HepG2 (cell line): ENCODE measurements around the gene VIM. TPM values are rescaled to one million over a fixed set of nuclear protein-coding genes. Genes with fewer than 3 reads are reported as not detected.

Experiments
- AGO2 ChIP-seq: fragments of 200-400 bp; formaldehyde crosslinking; optimal IDR thresholded peaks from 2 replicates; pipeline ENCODE3; 2017; ENCODE audit warnings: mild to moderate bottlenecking, low read depth, low read length, moderate library complexity
- CSRNP1 ChIP-seq: sonication (generic); formaldehyde crosslinking; IDR thresholded peaks from 2 replicates; pipeline ENCODE4 v1.8.1; 2023; ENCODE audit warnings: mild to moderate bottlenecking, missing genetic modification reagents
- FOXA1 ChIP-seq, 2 experiments: fragments of 450-650 bp in 1 of 2; sonication (generic) in 1 of 2; formaldehyde crosslinking in 1 of 2; IDR thresholded peaks; 2 replicates each; pipeline versions ENCODE4 v1.4.0 to v1.6.1; 2016 to 2020; ENCODE audit warnings: missing genetic modification reagents in 1 of 2
- HMGXB4 ChIP-seq, 2 experiments: sonication (generic) in 1 of 2; formaldehyde crosslinking in 1 of 2; IDR thresholded peaks; 2 replicates each; pipeline versions ENCODE4 v1.4.0 to v1.6.1; 2018 to 2020; ENCODE audit warnings: missing genetic modification reagents in 2 of 2, borderline replicate concordance in 1 of 2, low read depth in 1 of 2, mild to moderate bottlenecking in 1 of 2, missing biosample characterization in 1 of 2
- HNRNPH1 ChIP-seq: fragments of 200-400 bp; formaldehyde crosslinking; optimal IDR thresholded peaks from 2 replicates; pipeline ENCODE3; 2017; ENCODE audit warnings: mild to moderate bottlenecking, low read depth, low read length
- MAX ChIP-seq: IDR thresholded peaks from 2 replicates; pipeline ENCODE4 v1.6.1; 2012; ENCODE audit warnings: inconsistent platforms
- NONO ChIP-seq, 2 experiments: fragments of 450-650 bp in 1 of 2; sonication (generic) in 1 of 2; formaldehyde crosslinking in 1 of 2; IDR thresholded peaks in 1 of 2; conservative IDR thresholded peaks in 1 of 2; 2 replicates each; pipeline versions ENCODE4 v1.6.1 to v1.8.0; 2017 to 2022; ENCODE audit warnings: mild to moderate bottlenecking in 1 of 2, missing genetic modification reagents in 1 of 2, moderate library complexity in 1 of 2
- NR3C1 ChIP-seq: sonication (generic); formaldehyde crosslinking; IDR thresholded peaks from 2 replicates; pipeline ENCODE4 v1.4.0; 2020; ENCODE audit warnings: missing genetic modification reagents
- SCMH1 ChIP-seq: sonication (generic); formaldehyde crosslinking; IDR thresholded peaks from 2 replicates; pipeline ENCODE4 v1.9.0; 2021; ENCODE audit warnings: missing genetic modification reagents, mild to moderate bottlenecking, borderline replicate concordance
- YEATS2 ChIP-seq: sonication (generic); formaldehyde crosslinking; IDR thresholded peaks from 2 replicates; pipeline ENCODE4 v1.4.0; 2020; ENCODE audit warnings: missing genetic modification reagents, borderline replicate concordance
- ZKSCAN5 ChIP-seq: sonication (generic); formaldehyde crosslinking; IDR thresholded peaks from 2 replicates; pipeline ENCODE4 v1.5.1; 2020; ENCODE audit warnings: mild to moderate bottlenecking, missing genetic modification reagents
- ZNF234 ChIP-seq: sonication (generic); formaldehyde crosslinking; conservative IDR thresholded peaks from 2 replicates; pipeline ENCODE4 v1.5.1; 2020; ENCODE audit warnings: mild to moderate bottlenecking, missing genetic modification reagents
- ZNF44 ChIP-seq: sonication (generic); formaldehyde crosslinking; IDR thresholded peaks from 2 replicates; pipeline ENCODE4 v1.5.1; 2020; ENCODE audit warnings: mild to moderate bottlenecking, missing genetic modification reagents
- ZNF552 ChIP-seq: sonication (generic); formaldehyde crosslinking; IDR thresholded peaks from 2 replicates; pipeline ENCODE4 v1.9.0; 2022; ENCODE audit warnings: missing genetic modification reagents, mild to moderate bottlenecking, borderline replicate concordance
- ZNF589 ChIP-seq: sonication (generic); formaldehyde crosslinking; conservative IDR thresholded peaks from 2 replicates; pipeline ENCODE4 v1.8.0; 2022; ENCODE audit warnings: mild to moderate bottlenecking, moderate library complexity, missing genetic modification reagents
- ZNF781 ChIP-seq: sonication (generic); formaldehyde crosslinking; IDR thresholded peaks from 2 replicates; pipeline ENCODE4 v1.5.1; 2020; ENCODE audit warnings: borderline replicate concordance, mild to moderate bottlenecking, missing genetic modification reagents; ENCODE audit errors: not compliant biosample characterization
- polyA plus RNA-seq, 8 experiments: library from polyadenylated mRNA; depleted of rRNA in 3 of 8; stranded (reverse) in 7 of 8; unstranded in 1 of 8; fragments of >200 nt; fragmentation: Illumina TruSeq in 4 of 8; extraction: Trizol in 4 of 8; gene quantifications; 2 replicates each; pipeline versions ENCODE4 v1.2.1 to v1.2.3, GENCODE V29; 2011 to 2016; ENCODE audit warnings: low read depth in 4 of 8, missing spikeins in 1 of 8, mixed read lengths in 1 of 8; ENCODE audit not compliant: insufficient read depth in 1 of 8
- total RNA-seq, 5 experiments: library from RNA; depleted of rRNA; stranded (reverse); fragments of >200 nt; fragmentation: Illumina TruSeq; extraction: Trizol; gene quantifications; 2 replicates each; pipeline ENCODE4 v1.2.3, GENCODE V29; 2016; ENCODE audit warnings: low read depth in 1 of 5
- TF ChIP-seq, protein P1 (sequence below): sonication (generic); formaldehyde crosslinking; IDR thresholded peaks from 2 replicates; pipeline ENCODE4 v1.5.0; 2020; ENCODE audit warnings: missing genetic modification reagents, mild to moderate bottlenecking, borderline replicate concordance
- TF ChIP-seq, protein P2 (sequence below): sonication (generic); formaldehyde crosslinking; IDR thresholded peaks from 2 replicates; pipeline ENCODE4 v1.4.0; 2020; ENCODE audit warnings: missing genetic modification reagents
- TF ChIP-seq, protein P3 (sequence below): sonication (generic); formaldehyde crosslinking; IDR thresholded peaks from 2 replicates; pipeline ENCODE4 v1.5.1; 2020; ENCODE audit warnings: missing genetic modification reagents, mild to moderate bottlenecking, borderline replicate concordance

Gene VIM
- total and polyA plus RNA-seq, 2 of the 13 experiments (the other 11 are each of a cell fraction or from before 2014, with no cell fraction given), result not detected

DNA sequence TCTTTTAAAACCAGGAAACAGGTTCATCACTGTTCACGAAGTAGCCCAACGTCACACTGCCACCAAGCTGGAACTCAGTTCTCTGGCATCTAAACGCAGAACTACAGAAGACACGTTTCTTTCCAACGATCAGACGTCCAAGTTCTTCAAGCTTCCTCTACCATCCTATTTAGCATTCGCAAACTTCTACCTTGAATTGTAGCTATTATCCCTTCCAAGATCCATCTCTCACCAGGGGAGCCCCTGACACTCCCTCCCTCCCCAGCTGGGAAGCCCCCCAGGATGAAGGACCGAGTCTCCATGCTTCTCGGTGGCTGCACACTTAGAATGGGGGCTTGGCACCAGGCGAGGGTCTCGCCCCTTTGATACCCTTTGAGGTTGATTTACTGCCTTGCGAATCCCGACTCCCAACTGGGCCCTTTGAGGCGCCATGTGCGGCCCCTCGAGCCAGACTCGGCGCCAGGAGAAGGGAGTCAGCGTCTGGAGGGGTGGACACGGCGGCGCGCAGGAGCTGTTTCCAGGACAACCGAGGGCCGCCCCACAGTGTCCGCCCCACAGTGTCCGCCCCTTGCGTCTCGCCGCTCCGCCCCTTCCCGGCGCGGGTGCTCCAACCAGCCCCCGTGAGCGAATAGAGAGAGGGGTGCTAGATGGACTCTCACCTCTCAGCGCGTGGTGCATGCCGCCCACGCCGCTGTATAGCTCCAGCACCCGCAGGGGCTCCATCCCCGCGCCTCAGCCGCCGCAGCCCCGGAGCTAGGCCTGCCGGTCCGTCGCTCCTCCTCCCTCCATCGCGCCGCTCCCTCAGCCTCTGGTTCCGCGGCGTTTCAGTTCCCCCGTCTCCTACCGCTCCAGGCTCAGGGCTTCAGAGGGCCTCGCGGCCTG is 26.9 kb upstream of the VIM start, which contains the start of gene TRDMT1 (continued):
- TF ChIP-seq, protein P1, sequence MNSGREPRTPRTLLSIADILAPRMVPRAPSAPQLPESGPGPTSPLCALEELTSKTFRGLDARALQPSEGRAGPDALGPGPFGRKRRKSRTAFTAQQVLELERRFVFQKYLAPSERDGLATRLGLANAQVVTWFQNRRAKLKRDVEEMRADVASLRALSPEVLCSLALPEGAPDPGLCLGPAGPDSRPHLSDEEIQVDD (CRISPR knock-in tag), result peak; percentile 78; the same call in 1 of the 2 replicates
- no peak for TF ChIP-seq FOXA1 (IDR thresholded peaks at IDR 0.05)
- TF ChIP-seq FOXA1 (CRISPR knock-in tag; IDR thresholded peaks at IDR 0.05), result 0 out of 2 replicates have a peak, but pooled peaks have one; percentile 4
- peak; percentile 72; the same call in 1 of the 2 replicates for TF ChIP-seq SCMH1 (CRISPR knock-in tag)
- TF ChIP-seq, protein P2, sequence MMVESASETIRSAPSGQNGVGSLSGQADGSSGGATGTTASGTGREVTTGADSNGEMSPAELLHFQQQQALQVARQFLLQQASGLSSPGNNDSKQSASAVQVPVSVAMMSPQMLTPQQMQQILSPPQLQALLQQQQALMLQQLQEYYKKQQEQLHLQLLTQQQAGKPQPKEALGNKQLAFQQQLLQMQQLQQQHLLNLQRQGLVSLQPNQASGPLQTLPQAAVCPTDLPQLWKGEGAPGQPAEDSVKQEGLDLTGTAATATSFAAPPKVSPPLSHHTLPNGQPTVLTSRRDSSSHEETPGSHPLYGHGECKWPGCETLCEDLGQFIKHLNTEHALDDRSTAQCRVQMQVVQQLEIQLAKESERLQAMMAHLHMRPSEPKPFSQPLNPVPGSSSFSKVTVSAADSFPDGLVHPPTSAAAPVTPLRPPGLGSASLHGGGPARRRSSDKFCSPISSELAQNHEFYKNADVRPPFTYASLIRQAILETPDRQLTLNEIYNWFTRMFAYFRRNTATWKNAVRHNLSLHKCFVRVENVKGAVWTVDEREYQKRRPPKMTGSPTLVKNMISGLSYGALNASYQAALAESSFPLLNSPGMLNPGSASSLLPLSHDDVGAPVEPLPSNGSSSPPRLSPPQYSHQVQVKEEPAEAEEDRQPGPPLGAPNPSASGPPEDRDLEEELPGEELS (CRISPR knock-in tag), result peak; percentile 40; the same call in 1 of the 2 replicates
- TF ChIP-seq ZNF552, result peak; percentile 93
- no peak for TF ChIP-seq ZKSCAN5 (CRISPR knock-in tag)
- TF ChIP-seq NONO (IDR thresholded peaks at IDR 0.05), result no peak
- TF ChIP-seq NONO (CRISPR knock-in tag; conservative IDR thresholded peaks at IDR 0.05), result peak; percentile 94
- peak; percentile 39; the same call in 1 of the 2 replicates for TF ChIP-seq CSRNP1 (CRISPR knock-in tag)
- 0 out of 2 replicates have a peak, but pooled peaks have one; percentile 67 for TF ChIP-seq ZNF589 (CRISPR knock-in tag)
- TF ChIP-seq, protein P3, sequence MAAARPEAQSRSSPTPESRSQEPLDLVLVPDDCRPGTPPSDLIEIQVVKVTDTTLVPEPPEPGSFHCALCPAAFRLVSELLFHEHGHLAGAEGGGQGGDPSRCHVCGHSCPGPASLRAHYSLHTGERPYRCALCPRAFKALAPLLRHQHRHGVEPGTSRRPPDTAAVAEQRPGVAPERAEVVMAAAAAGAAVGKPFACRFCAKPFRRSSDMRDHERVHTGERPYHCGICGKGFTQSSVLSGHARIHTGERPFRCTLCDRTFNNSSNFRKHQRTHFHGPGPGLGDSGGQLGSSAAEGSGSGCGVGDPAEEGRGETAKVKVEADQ (CRISPR knock-in tag), result peak; percentile 74; the same call in 1 of the 2 replicates
- TF ChIP-seq ZNF781 (CRISPR knock-in tag), result peak; percentile 87
- peak; percentile 92 to 96 for TF ChIP-seq HMGXB4 (CRISPR knock-in tag; IDR thresholded peaks at IDR 0.05; ENCODE audit: borderline replicate concordance in 1 of 2, low read depth in 1 of 2)
- TF ChIP-seq MAX, result peak; percentile 94
- no peak for TF ChIP-seq HNRNPH1
- peak; percentile 36 for TF ChIP-seq AGO2
- TF ChIP-seq NR3C1, result no peak; the same call in 1 of the 2 replicates
- peak; percentile 97 for TF ChIP-seq YEATS2 (CRISPR knock-in tag)
- peak; percentile 13; the same call in 1 of the 2 replicates for TF ChIP-seq ZNF44 (CRISPR knock-in tag)
- TF ChIP-seq ZNF234 (CRISPR knock-in tag), result peak; percentile 66; the same call in 1 of the 2 replicates
